Measurements from ENCODE around the gene PRDM16. TPM values are rescaled to one million over a fixed set of nuclear protein-coding genes. Genes with fewer than 3 reads are reported as not detected.

Gene PRDM16
- polyA plus RNA-seq, 2 of the 4 experiments (the other 2 are of a cell fraction) = 0.03 to 0.35 TPM

- Histone ChIP-seq H3K4me1 (no peaks in the 10 kb centered on the region), H3K9me3 (no peaks in the 10 kb centered on the region), H3K4me2 (no peak overlapping the region), H3K27ac (no peak overlapping the region), H3K4me3 (no peak overlapping the region)
- FAIRE-seq (no peak), ATAC-seq (no peak), DNase-seq (ENCODE audit: low read depth in 1 of 2, low spot score in 1 of 2) (no peak)
- ChIA-PET CTCF (no interaction called here), POLR2A (no interaction called here)
- WGBS (ENCODE audit: missing lambda C conversion rate) = 65% methylated on average over 9 of the region's 16 CpGs
- TF ChIP-seq JUNB (IDR thresholded peaks at IDR 0.05) (no peak), ZC3H11A (IDR thresholded peaks at IDR 0.05) (no peak), NR3C1 (IDR thresholded peaks at IDR 0.05) (no peak)
Observed at GRCh38 chr1:3222042-3222692, 153.2 kb downstream of the PRDM16 start.

- TF ChIP-seq CEBPB (IDR thresholded peaks at IDR 0.05) (no peak), CHD4 (IDR thresholded peaks at IDR 0.05; ENCODE audit: borderline replicate concordance) (no peak), ZFP36 (IDR thresholded peaks at IDR 0.05; ENCODE audit: borderline replicate concordance, partially characterized antibody) (no peak), CTCF (IDR thresholded peaks at IDR 0.05) (no peak), RNF2 (IDR thresholded peaks at IDR 0.05; ENCODE audit: borderline replicate concordance, low read depth) (no peak), HES2 (IDR thresholded peaks at IDR 0.05) (no peak), RFX5 (IDR thresholded peaks at IDR 0.05) (no peak), NPAS2 (CRISPR knock-in tag; IDR thresholded peaks at IDR 0.05; ENCODE audit: borderline replicate concordance) (no peak), BCL3 (IDR thresholded peaks at IDR 0.05) (no peak), HOXB13 (CRISPR knock-in tag; IDR thresholded peaks at IDR 0.05; ENCODE audit: low read depth) (no peak), RCOR1 (IDR thresholded peaks at IDR 0.05; ENCODE audit: low read depth, low read length) (no peak)
- ATAC-seq = no peak
- ChIA-PET CTCF (no interaction called here), POLR2A (no interaction called here)
- Histone ChIP-seq H3K9me3 (no peaks in the 10 kb centered on the region), H3K27ac (no peak overlapping the region), H3K4me3 (no peak overlapping the region), H3K4me1 (no peaks in the 10 kb centered on the region), H3K4me2 (no peak overlapping the region)
- FAIRE-seq = no peak
- no peak for DNase-seq (ENCODE audit: low read depth in 1 of 2, low spot score in 1 of 2)
- 4% methylated on average over 5 of the region's 12 CpGs for WGBS (ENCODE audit: missing lambda C conversion rate)
Observed at GRCh38 chr1:3225661-3226060, 156.7 kb downstream of the PRDM16 start.

- ChIA-PET CTCF (no interaction called here), POLR2A (no interaction called here)
- no peaks in the 10 kb centered on the region for H3K4me1 ChIP-seq
- TF ChIP-seq MAX (IDR thresholded peaks at IDR 0.05) (no peak), RAD21 (conservative IDR thresholded peaks at IDR 0.05 in 1 of 2, IDR thresholded peaks at IDR 0.05 in 1 of 2) (no peak), CBX2 (IDR thresholded peaks at IDR 0.05; ENCODE audit: borderline replicate concordance, low read depth) (no peak), PHF8 (IDR thresholded peaks at IDR 0.05; ENCODE audit: borderline replicate concordance, low read depth) (no peak), HEYL (CRISPR knock-in tag; IDR thresholded peaks at IDR 0.05) (no peak), JUNB (IDR thresholded peaks at IDR 0.05) (no peak), EHF (CRISPR knock-in tag; IDR thresholded peaks at IDR 0.05) (no peak)
- WGBS (ENCODE audit: missing lambda C conversion rate) = 42% methylated on average over 15 of the region's 15 CpGs
- H3K4me3 ChIP-seq = no peak overlapping the region
- no peak overlapping the region for H3K27ac ChIP-seq
- DNase-seq (ENCODE audit: low read depth in 1 of 2, low spot score in 1 of 2) = no peak
- no peak overlapping the region for H3K4me2 ChIP-seq
- H3K9me3 ChIP-seq = no peaks in the 10 kb centered on the region
- FAIRE-seq = no peak
- no peak for ATAC-seq
Observed at GRCh38 chr1:3226191-3226590, 157.2 kb downstream of the PRDM16 start.

Measured in A549 (cell line).